KMS-11 (cell line): ENCODE results near the gene TRIM44.

ENCODE experiments used
- H2AFZ ChIP-seq: fragments of 200-600 bp; sonication (generic); 2 replicates; pipeline ENCODE4 v1.6.1; 2016; ENCODE audit warnings: antibody characterized with exemption, mixed run types, low read depth
- H3K27ac ChIP-seq: fragments of 200-600 bp; sonication (generic); 2 replicates; pipeline ENCODE4 v1.6.1; 2016; ENCODE audit warnings: mild to moderate bottlenecking, mixed run types
- H3K27me3 ChIP-seq: fragments of 200-600 bp; sonication (generic); 2 replicates; pipeline ENCODE4 v1.6.1; 2017; ENCODE audit warnings: mild to moderate bottlenecking, low read depth, mixed run types, moderate library complexity; ENCODE audit not compliant: insufficient read depth
- H3K36me3 ChIP-seq: fragments of 200-600 bp; sonication (generic); 2 replicates; pipeline ENCODE4 v1.6.1; 2017; ENCODE audit warnings: mild to moderate bottlenecking, mixed run types; ENCODE audit not compliant: insufficient read depth
- H3K4me1 ChIP-seq: fragments of 200-600 bp; sonication (generic); 2 replicates; pipeline ENCODE4 v1.6.1; 2016; ENCODE audit warnings: mild to moderate bottlenecking, low read depth, mixed run types; ENCODE audit not compliant: poor library complexity, severe bottlenecking
- H3K4me2 ChIP-seq: fragments of 200-600 bp; sonication (generic); 2 replicates; pipeline ENCODE4 v1.7.0; 2016; ENCODE audit warnings: mild to moderate bottlenecking, mixed run types
- H3K4me3 ChIP-seq: fragments of 200-600 bp; sonication (generic); IDR thresholded peaks from 2 replicates; pipeline ENCODE4 v1.6.1; 2017; ENCODE audit warnings: low read depth, low read length, mixed read lengths; ENCODE audit not compliant: insufficient read depth
- H3K79me2 ChIP-seq: fragments of 200-600 bp; sonication (generic); 2 replicates; pipeline ENCODE4 v1.6.1; 2016; ENCODE audit warnings: low read depth, mixed run types; ENCODE audit not compliant: insufficient read depth
- H3K9ac ChIP-seq: fragments of 200-600 bp; sonication (generic); 2 replicates; pipeline ENCODE4 v1.6.1; 2016; ENCODE audit warnings: mild to moderate bottlenecking, mixed run types
- H4K20me1 ChIP-seq: fragments of 200-600 bp; sonication (generic); 2 replicates; pipeline ENCODE4 v1.6.1; 2016; ENCODE audit warnings: mild to moderate bottlenecking, mixed run types; ENCODE audit not compliant: insufficient read depth
- TF ChIP-seq, protein P1 (sequence below): fragments of 200-600 bp; sonication (generic); conservative IDR thresholded peaks from 2 replicates; pipeline ENCODE4 v1.6.1; 2017; ENCODE audit warnings: low read depth, mild to moderate bottlenecking, antibody characterized with exemption, low read length, moderate library complexity, mixed read lengths

TRIM44 gene

GRCh38 chr11:35623621-35624168, 38.9 kb upstream of the TRIM44 start:
- H3K4me3 ChIP-seq: no peak overlapping the region
- peaks cover 21% of the 10 kb centered on the region for H3K4me1 ChIP-seq
- H3K79me2 ChIP-seq: peaks cover 22% of the 10 kb centered on the region; the same call in 1 of the 2 replicates
- no peak overlapping the region for H3K4me2 ChIP-seq
- H3K27ac ChIP-seq: no peak overlapping the region
- H3K27me3 ChIP-seq: no peaks in the 10 kb centered on the region
- H2AFZ ChIP-seq: no peak overlapping the region
- no peak overlapping the region for H3K9ac ChIP-seq
- TF ChIP-seq, protein P1, sequence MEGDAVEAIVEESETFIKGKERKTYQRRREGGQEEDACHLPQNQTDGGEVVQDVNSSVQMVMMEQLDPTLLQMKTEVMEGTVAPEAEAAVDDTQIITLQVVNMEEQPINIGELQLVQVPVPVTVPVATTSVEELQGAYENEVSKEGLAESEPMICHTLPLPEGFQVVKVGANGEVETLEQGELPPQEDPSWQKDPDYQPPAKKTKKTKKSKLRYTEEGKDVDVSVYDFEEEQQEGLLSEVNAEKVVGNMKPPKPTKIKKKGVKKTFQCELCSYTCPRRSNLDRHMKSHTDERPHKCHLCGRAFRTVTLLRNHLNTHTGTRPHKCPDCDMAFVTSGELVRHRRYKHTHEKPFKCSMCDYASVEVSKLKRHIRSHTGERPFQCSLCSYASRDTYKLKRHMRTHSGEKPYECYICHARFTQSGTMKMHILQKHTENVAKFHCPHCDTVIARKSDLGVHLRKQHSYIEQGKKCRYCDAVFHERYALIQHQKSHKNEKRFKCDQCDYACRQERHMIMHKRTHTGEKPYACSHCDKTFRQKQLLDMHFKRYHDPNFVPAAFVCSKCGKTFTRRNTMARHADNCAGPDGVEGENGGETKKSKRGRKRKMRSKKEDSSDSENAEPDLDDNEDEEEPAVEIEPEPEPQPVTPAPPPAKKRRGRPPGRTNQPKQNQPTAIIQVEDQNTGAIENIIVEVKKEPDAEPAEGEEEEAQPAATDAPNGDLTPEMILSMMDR: no peak
- no peaks in the 10 kb centered on the region for H4K20me1 ChIP-seq
- no peaks in the 10 kb centered on the region for H3K36me3 ChIP-seq

- H3K4me1 ChIP-seq: peaks cover 21% of the 10 kb centered on the region
- H3K4me2 ChIP-seq: no peak overlapping the region
- H3K9ac ChIP-seq: no peak overlapping the region
- H3K27ac ChIP-seq: no peak overlapping the region
- TF ChIP-seq, protein P1: no peak
- no peaks in the 10 kb centered on the region for H4K20me1 ChIP-seq
- H3K27me3 ChIP-seq: no peaks in the 10 kb centered on the region
- no peaks in the 10 kb centered on the region for H3K36me3 ChIP-seq
- no peak overlapping the region for H3K4me3 ChIP-seq
- no peak overlapping the region for H2AFZ ChIP-seq
- H3K79me2 ChIP-seq: peaks cover 19% of the 10 kb centered on the region; the same call in 1 of the 2 replicates
These were observed 38.3 kb upstream of the TRIM44 start for GRCh38 chr11:35624316-35624715.

- H3K4me2 ChIP-seq: no peak overlapping the region
- H4K20me1 ChIP-seq: no peaks in the 10 kb centered on the region
- H3K27ac ChIP-seq: no peak overlapping the region
- TF ChIP-seq, protein P1: no peak
- peaks cover 21% of the 10 kb centered on the region for H3K4me1 ChIP-seq
- peaks cover 18% of the 10 kb centered on the region; the same call in 1 of the 2 replicates for H3K79me2 ChIP-seq
- no peak overlapping the region for H3K9ac ChIP-seq
- H3K36me3 ChIP-seq: no peaks in the 10 kb centered on the region
- no peak overlapping the region for H2AFZ ChIP-seq
- no peaks in the 10 kb centered on the region for H3K27me3 ChIP-seq
- no peak overlapping the region for H3K4me3 ChIP-seq
These were observed 37.8 kb upstream of the TRIM44 start for GRCh38 chr11:35624781-35625180.

- H2AFZ ChIP-seq: no peak overlapping the region
- H3K9ac ChIP-seq: no peak overlapping the region
- H3K4me2 ChIP-seq: no peak overlapping the region
- TF ChIP-seq, protein P1: no peak
- peaks cover 2% of the 10 kb centered on the region; the same call in 1 of the 2 replicates for H3K79me2 ChIP-seq
- H4K20me1 ChIP-seq: no peaks in the 10 kb centered on the region
- H3K36me3 ChIP-seq: no peaks in the 10 kb centered on the region
- no peak overlapping the region for H3K27ac ChIP-seq
- H3K4me1 ChIP-seq: peaks cover 11% of the 10 kb centered on the region
- H3K4me3 ChIP-seq: no peak overlapping the region
- no peaks in the 10 kb centered on the region for H3K27me3 ChIP-seq
These were observed 36.1 kb upstream of the TRIM44 start for GRCh38 chr11:35626501-35626900.
